Heart right ventricle (tissue), 16 donors: ENCODE results near the gene PLA2G15. TPM values are rescaled to one million over a fixed set of nuclear protein-coding genes. Genes with fewer than 3 reads are reported as not detected.

ENCODE experiments used
- ATAC-seq, 8 donors: fragments of 200-7000 bp; cut with Tn5 transposase; one replicate each; pipeline ENCODE4 v1.9.1; 2020; ENCODE audit warnings: mild to moderate bottlenecking in 8 of 8, moderate library complexity in 8 of 8, moderate number of reproducible peaks in 1 of 8
- DNase-seq, 2 donors: peaks; one replicate each; pipeline ENCODE4 v3.0.0-alpha.2; 2020
- H3K27ac ChIP-seq, 10 donors: fragments of 200-600 bp; sonication (generic) in 2 of 10; one replicate each; pipeline versions ENCODE4 v1.5.0 to v1.8.0; 2020 to 2022; ENCODE audit warnings: mild to moderate bottlenecking in 3 of 10
- H3K27me3 ChIP-seq, 7 donors: fragments of 200-600 bp; one replicate each; pipeline ENCODE4 v1.8.0; 2021 to 2022; ENCODE audit warnings: mild to moderate bottlenecking in 2 of 7
- H3K36me3 ChIP-seq, 9 donors: fragments of 200-600 bp; sonication (generic) in 1 of 9; one replicate each; pipeline versions ENCODE4 v1.5.0 to v1.8.0; 2020 to 2022; ENCODE audit warnings: mild to moderate bottlenecking in 2 of 9
- H3K4me1 ChIP-seq, 9 donors: fragments of 200-600 bp; sonication (generic) in 1 of 9; one replicate each; pipeline versions ENCODE4 v1.5.0 to v1.8.0; 2020 to 2022; ENCODE audit warnings: mild to moderate bottlenecking in 4 of 9
- H3K4me3 ChIP-seq, 10 donors: fragments of 200-600 bp; sonication (generic) in 2 of 10; one replicate each; pipeline versions ENCODE4 v1.5.0 to v1.8.0; 2020 to 2022; ENCODE audit warnings: mild to moderate bottlenecking in 7 of 10, moderate library complexity in 2 of 10
- H3K9me3 ChIP-seq, 11 donors: fragments of 200-600 bp in 10 of 11; sonication (generic) in 2 of 11; one replicate each; pipeline versions ENCODE4 v1.5.0 to v1.8.0; 2013 to 2022; ENCODE audit warnings: mild to moderate bottlenecking in 2 of 11, control low read depth in 1 of 11, moderate library complexity in 1 of 11
- WGBS, 2 donors: extraction: QIAGEN DNeasy Blood & Tissue Kit; methylation state at CpG; one replicate each; pipeline ENCODE4 v1.1.7; 2013; ENCODE audit warnings: inconsistent platforms in 1 of 2; 5-methylcytosine and 5-hydroxymethylcytosine counted together
- intact Hi-C, 10 donors: fragments of 100-400 bp; cut with DNase I; formaldehyde crosslinking; loops; one replicate each; pipeline versions ENCODE4 v1.11.1 to v1.14.2; 2022
- polyA plus RNA-seq, 2 donors: library from polyadenylated mRNA; stranded (reverse); fragments of 200-250 nt; gene quantifications; one replicate each; pipeline ENCODE4 v1.2.3, GENCODE V29; 2013
- total RNA-seq, 10 donors: library from RNA; stranded (reverse); fragmentation: NEBNext Ultra II Directional in 3 of 10; extraction: Animal tissue kit (Norgen Biotek cat#: 25700) in 3 of 10; gene quantifications; one replicate each; pipeline versions ENCODE4 v1.2.1 to v1.2.4, GENCODE V29; 2021 to 2023
- TF ChIP-seq, protein P1 (sequence below), 9 donors: fragments of 200-600 bp; sonication (generic) in 2 of 9; IDR thresholded peaks; one replicate each; pipeline versions ENCODE4 v1.5.0 to v1.8.0; 2021 to 2022; ENCODE audit warnings: antibody characterized with exemption in 9 of 9, mild to moderate bottlenecking in 5 of 9, moderate library complexity in 1 of 9
- donor health status: Arrhythmogenic right ventricular cardiomyopathy.
- donor health status: ischemic (EF 13 %, LVEDD 7.1; RV severe dilation, severe dysfunction).
- donor health status: healthy with polysubstance abuse.
- donor health status: DM: no; HTN: yes; CAD: no.
- donor health status: DM: no; HTN: no; CAD: no.
- donor health status: ischemic (EF 25% LVEDD 6.9; RV normal size, moderate dysfunction).
- donor health status: ischemic (EF 25% LVEDD 5.7; RV mildly dilated, moderate dysfunction).
- donor health status: healthy.
- donor health status: DM: yes; HTN: yes; CAD: no.
- donor health status: Ischemic cardiomyopathy.
- donor health status: ischemic (EF 35%, LVEDD 5.7; RV mildly dilated, moderate dysfunction).
- donor health status: nonischemic (EF 11% LVEDD 7.7; RV severe dilation, severe dysfunction).
- donor health status: DM: yes; HTN: yes; CAD: no.
- donor health status: PGD.
- donor health status: ischemic (EF 29% LVEDD 5.4; RV normal size, mild dysfunction).
- donor health status: nonischemic (EF 23%, LVEDD 6.1; RV moderate dilation, normal function).

The PLA2G15 gene
- total and polyA plus RNA-seq, 12 donors, result 31.0 to 62.1 (median 38.8) TPM

DNA sequence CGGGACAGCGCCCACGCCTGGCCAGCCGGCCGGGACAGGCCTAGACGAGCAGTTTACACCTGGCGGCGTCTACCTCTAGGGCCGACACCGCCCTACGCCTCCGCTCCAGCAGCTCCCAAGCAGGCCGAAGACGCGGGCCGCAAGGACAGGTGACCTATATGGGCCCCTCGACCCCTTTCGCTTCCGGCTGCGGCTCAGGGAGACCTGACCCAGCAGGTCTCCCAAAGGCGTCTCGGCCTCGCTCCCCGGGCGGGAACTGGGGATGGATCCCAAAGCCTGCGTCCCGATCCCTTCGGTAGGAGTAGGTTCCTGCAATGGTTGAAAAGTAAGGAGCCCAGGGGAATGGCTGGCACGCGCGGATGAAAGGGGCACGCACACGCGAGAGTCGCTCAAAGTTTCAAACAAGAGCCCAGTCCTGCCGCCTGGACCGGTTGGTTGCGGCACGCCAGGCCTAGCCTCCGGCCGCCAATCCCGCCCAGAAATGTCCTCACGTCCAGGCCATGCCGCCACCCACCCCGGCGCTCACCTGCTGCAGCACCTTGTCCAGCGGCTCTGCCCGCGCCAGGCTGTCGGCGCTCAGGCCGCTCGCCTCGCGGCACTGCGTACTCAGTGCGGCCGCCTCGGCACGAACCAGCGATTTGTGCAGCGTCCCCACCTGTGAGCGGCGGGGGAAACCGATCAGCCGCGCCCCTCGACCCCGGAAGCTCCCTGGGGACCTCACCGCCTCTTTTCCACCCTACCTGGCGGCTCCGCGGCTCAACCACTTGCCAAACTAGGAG lies 9.9 kb upstream of the PLA2G15 start:
- intact Hi-C loops, result loop anchor here in 3 of 10 donors (10.0 kb wide), 2 partner anchors 150 to 240 kb away; partner anchors contain the start of genes DPEP2 (in 2 of the 3) and NFATC3 (in 1 of the 3)
- H3K4me1 ChIP-seq, result peaks cover 9 to 47% (median 30%) of the 10 kb centered on the region in 9 donors
- H3K27ac ChIP-seq, result peak overlapping the region in 1 of 10 donors; percentile 6
- TF ChIP-seq, protein P1, sequence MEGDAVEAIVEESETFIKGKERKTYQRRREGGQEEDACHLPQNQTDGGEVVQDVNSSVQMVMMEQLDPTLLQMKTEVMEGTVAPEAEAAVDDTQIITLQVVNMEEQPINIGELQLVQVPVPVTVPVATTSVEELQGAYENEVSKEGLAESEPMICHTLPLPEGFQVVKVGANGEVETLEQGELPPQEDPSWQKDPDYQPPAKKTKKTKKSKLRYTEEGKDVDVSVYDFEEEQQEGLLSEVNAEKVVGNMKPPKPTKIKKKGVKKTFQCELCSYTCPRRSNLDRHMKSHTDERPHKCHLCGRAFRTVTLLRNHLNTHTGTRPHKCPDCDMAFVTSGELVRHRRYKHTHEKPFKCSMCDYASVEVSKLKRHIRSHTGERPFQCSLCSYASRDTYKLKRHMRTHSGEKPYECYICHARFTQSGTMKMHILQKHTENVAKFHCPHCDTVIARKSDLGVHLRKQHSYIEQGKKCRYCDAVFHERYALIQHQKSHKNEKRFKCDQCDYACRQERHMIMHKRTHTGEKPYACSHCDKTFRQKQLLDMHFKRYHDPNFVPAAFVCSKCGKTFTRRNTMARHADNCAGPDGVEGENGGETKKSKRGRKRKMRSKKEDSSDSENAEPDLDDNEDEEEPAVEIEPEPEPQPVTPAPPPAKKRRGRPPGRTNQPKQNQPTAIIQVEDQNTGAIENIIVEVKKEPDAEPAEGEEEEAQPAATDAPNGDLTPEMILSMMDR (IDR thresholded peaks at IDR 0.05), result no peak
- no peak for ATAC-seq
- no peak for DNase-seq
- no peaks in the 10 kb centered on the region for H3K9me3 ChIP-seq
- peak overlapping the region in 8 of 10 donors; percentile 27 to 67 (median 60) for H3K4me3 ChIP-seq
- H3K36me3 ChIP-seq, result peaks cover 0 to 12% (median 0%) of the 10 kb centered on the region in 9 donors
- H3K27me3 ChIP-seq, result peaks cover 0 to 16% (median 0%) of the 10 kb centered on the region in 7 donors
- WGBS, 2 donors, result 54 to 57% methylated on average over 73 of the region's 73 CpGs

DNA sequence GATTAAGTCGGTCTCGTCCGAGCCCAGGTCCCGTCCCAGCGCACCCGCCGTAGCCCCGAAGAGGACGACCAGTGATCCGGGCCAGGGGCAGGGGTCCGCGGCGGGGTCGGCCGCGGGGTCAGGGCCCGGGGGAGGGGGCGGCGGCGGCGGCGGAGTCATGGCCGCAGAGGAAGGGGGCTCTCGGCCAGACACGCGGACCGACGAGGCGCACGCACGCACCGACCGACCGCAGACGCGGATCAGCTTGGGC lies 9.4 kb upstream of the PLA2G15 start, which contains the start of gene ESRP2:
TSS of gene ESRP2 (minus strand) at position 241 of the 250 bp plus-strand sequence. CDS start at position 159, 82 bp downstream.
- H3K27me3 ChIP-seq, result peaks cover 0 to 16% (median 0%) of the 10 kb centered on the region in 7 donors
- peak within 1 kb of the TSS in 9 of 10 donors; percentile 84 to 94 (median 88) for H3K27ac ChIP-seq
- no peak for DNase-seq
- intact Hi-C loops, result loop anchor here in 3 of 10 donors (10.0 kb wide), 2 partner anchors 151 to 241 kb away; partner anchors contain the start of genes DPEP2 (in 2 of the 3) and NFATC3 (in 1 of the 3)
- H3K4me1 ChIP-seq, result peaks cover 9 to 47% (median 30%) of the 10 kb centered on the region in 9 donors
- H3K9me3 ChIP-seq, result no peaks in the 10 kb centered on the region
- WGBS, 2 donors, result 5 to 6% methylated on average over 31 to 36 of the region's 36 CpGs
- H3K4me3 ChIP-seq, result peak within 1 kb of the TSS; percentile 20 to 67 (median 60)
- H3K36me3 ChIP-seq, result peaks cover 0 to 9% (median 0%) of the 10 kb centered on the region in 9 donors
- ATAC-seq, result no peak
- TF ChIP-seq, protein P1 (IDR thresholded peaks at IDR 0.05), result no peak

DNA sequence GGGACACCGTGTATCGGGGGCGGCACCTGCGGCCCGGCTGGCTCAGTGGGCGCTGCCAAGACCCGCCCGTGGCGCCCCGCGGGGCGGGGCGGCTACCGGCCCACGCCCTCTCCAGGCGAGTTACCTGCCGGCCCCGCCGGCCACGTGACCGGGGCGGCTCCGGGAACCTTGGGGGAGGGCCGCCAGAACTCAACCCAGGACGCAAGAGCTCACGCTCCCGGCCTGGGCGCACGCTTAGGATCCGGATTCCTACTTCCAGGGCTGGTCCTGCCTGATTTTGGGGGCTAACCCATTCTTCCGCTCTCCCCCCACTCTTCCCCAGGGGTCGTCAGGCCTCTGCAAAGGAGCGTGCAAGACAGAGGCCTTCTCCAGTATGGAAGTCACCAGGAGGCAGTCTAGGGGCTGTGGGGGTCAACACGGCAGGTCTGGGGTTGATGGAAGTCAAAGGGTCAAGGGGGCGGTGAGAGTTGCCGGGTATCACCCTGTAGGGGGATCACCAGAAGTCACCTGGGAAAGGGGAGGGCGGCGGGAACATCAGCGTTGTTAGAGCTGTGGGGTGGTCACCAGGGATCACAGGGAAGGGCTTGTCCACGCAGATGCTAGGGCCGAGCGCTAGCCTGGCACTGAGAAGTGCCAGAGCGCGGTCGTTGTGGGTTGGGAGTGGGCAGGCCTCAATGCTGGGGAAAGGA lies 8.9 kb upstream of the PLA2G15 start:
- H3K36me3 ChIP-seq, result peaks cover 0 to 5% (median 0%) of the 10 kb centered on the region in 9 donors
- WGBS, 2 donors, result 24 to 26% methylated on average over 42 to 45 of the region's 45 CpGs
- peaks cover 9 to 47% (median 30%) of the 10 kb centered on the region in 9 donors for H3K4me1 ChIP-seq
- no peaks in the 10 kb centered on the region for H3K9me3 ChIP-seq
- ATAC-seq (peak in 3 of 8 donors; percentile 0 to 1 (median 0)), DNase-seq (no peak)
- H3K4me3 ChIP-seq, result peak overlapping the region in 8 of 10 donors; percentile 27 to 67 (median 60)
- peaks cover 0 to 16% (median 0%) of the 10 kb centered on the region in 7 donors for H3K27me3 ChIP-seq
- TF ChIP-seq, protein P1 (IDR thresholded peaks at IDR 0.05), result no peak
- peak overlapping the region in 8 of 10 donors; percentile 84 to 94 (median 88) for H3K27ac ChIP-seq
- intact Hi-C loops, result loop anchor here in 3 of 10 donors (10.0 kb wide), 2 partner anchors 151 to 241 kb away; partner anchors contain the start of genes DPEP2 (in 2 of the 3) and NFATC3 (in 1 of the 3)

DNA sequence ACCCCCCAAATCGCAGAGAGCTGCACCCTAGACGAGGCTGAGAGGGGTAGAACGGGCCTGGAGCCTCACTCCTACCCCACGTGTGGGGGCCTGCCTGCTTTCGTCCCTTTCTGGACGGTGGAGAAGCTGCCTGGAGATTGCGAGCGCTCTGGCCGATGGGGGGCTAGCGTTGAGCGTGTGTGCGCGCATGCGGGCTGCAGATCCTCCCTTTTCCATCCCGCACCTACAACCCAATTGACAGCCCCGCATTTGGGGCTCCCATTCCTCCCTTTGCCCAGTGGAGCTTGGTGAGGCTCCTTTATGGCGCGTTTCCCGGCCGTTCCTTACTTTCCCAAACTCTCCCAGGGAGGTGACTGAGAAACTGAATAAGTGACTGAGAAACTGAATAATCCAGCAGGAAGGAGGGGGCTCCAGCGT lies 8.3 kb upstream of the PLA2G15 start:
- no peak for DNase-seq
- peak overlapping the region; percentile 17 to 94 (median 88) for H3K27ac ChIP-seq
- peaks cover 0 to 16% (median 0%) of the 10 kb centered on the region in 7 donors for H3K27me3 ChIP-seq
- peak overlapping the region; percentile 20 to 67 (median 60) for H3K4me3 ChIP-seq
- TF ChIP-seq, protein P1 (IDR thresholded peaks at IDR 0.05), result no peak
- no peaks in the 10 kb centered on the region for H3K36me3 ChIP-seq
- peak in 4 of 8 donors; percentile 0 to 9 (median 2) for ATAC-seq
- H3K9me3 ChIP-seq, result no peaks in the 10 kb centered on the region
- H3K4me1 ChIP-seq, result peaks cover 9 to 47% (median 30%) of the 10 kb centered on the region in 9 donors
- intact Hi-C loops, result loop anchor here in 3 of 10 donors (10.0 kb wide), 2 partner anchors 152 to 242 kb away; partner anchors contain the start of genes DPEP2 (in 2 of the 3) and NFATC3 (in 1 of the 3)
- WGBS, 2 donors, result 31 to 39% methylated on average over 21 of the region's 21 CpGs
